Panc1 (cell line): ENCODE measurements around the gene CCL5. TPM values are rescaled to one million over a fixed set of nuclear protein-coding genes. Genes with fewer than 3 reads are reported as not detected.
A peak's percentile ranks its signal among the peaks of the same experiment; 100 is the strongest.

ENCODE experiments used
- ATAC-seq: fragments of 200-7000 bp; cut with Tn5 transposase; 2 replicates; pipeline ENCODE4 v1.9.1; 2020; ENCODE audit warnings: mild to moderate bottlenecking, moderate library complexity
- BruUV-seq: library from RNA; stranded (reverse); fragments of 400-500 nt; replicated peaks from 2 replicates; lab custom pipeline; 2021; lab: Mats Ljungman, UMichigan
- CTCF ChIA-PET: fragments of 300-600 bp; sonication (Branson Sonifier 250); formaldehyde crosslinking; loops from one replicate; lab custom pipeline; 2022; ENCODE audit warnings: antibody characterized with exemption; lab: Charles Lee
- POLR2A ChIA-PET: fragments of 300-600 bp; sonication (Branson Sonifier 250); formaldehyde crosslinking; loops from one replicate; lab custom pipeline; 2022; ENCODE audit warnings: antibody characterized with exemption; lab: Charles Lee
- DNase-seq: peaks from one replicate; pipeline ENCODE4 v3.0.0-alpha.2; 2010; ENCODE audit warnings: low read depth, low spot score
- H3K27ac ChIP-seq: 2 replicates; pipeline ENCODE4 v1.5.1; 2011; ENCODE audit warnings: mild to moderate bottlenecking, low read length, inconsistent platforms
- H3K27me3 ChIP-seq: fragments of 200-500 bp; sonication (Bioruptor generic); 2 replicates; pipeline ENCODE4 v1.6.0; 2014; ENCODE audit warnings: low read length, inconsistent platforms; ENCODE audit not compliant: control insufficient read depth, insufficient read depth
- H3K36me3 ChIP-seq: fragments of 200-500 bp; sonication (Bioruptor generic); 2 replicates; pipeline ENCODE4 v1.5.1; 2014; ENCODE audit warnings: inconsistent platforms, mild to moderate bottlenecking, low read length, moderate library complexity; ENCODE audit not compliant: control insufficient read depth, insufficient read depth
- H3K4me1 ChIP-seq: 2 replicates; pipeline ENCODE4 v1.5.1; 2011; ENCODE audit warnings: inconsistent platforms, mild to moderate bottlenecking, low read length, moderate library complexity; ENCODE audit not compliant: control insufficient read depth, insufficient read depth
- H3K4me3 ChIP-seq, 2 experiments: 2 replicates each; pipeline ENCODE4 v1.5.1; 2011 to 2012; ENCODE audit warnings: low read depth in 2 of 2, low read length in 2 of 2, mild to moderate bottlenecking in 2 of 2, inconsistent platforms in 1 of 2, moderate library complexity in 1 of 2
- H3K9me3 ChIP-seq: fragments of 200-500 bp; sonication (Bioruptor generic); 2 replicates; pipeline ENCODE4 v1.5.1; 2014; ENCODE audit warnings: low read depth, mild to moderate bottlenecking, inconsistent platforms, low read length, moderate library complexity; ENCODE audit not compliant: control insufficient read depth, insufficient read depth
- POLR2AphosphoS5 ChIP-seq: IDR thresholded peaks from 2 replicates; pipeline ENCODE4 v1.6.1; 2012; ENCODE audit warnings: mild to moderate bottlenecking, low read depth, low read length, moderate library complexity
- SIN3A ChIP-seq: IDR thresholded peaks from 2 replicates; pipeline ENCODE4 v1.6.1; 2012; ENCODE audit warnings: low read depth, mild to moderate bottlenecking, low read length, moderate library complexity, borderline replicate concordance; ENCODE audit not compliant: insufficient read depth
- TCF7L2 ChIP-seq: IDR thresholded peaks from 2 replicates; pipeline ENCODE4 v1.6.1; 2011; ENCODE audit warnings: mild to moderate bottlenecking, low read depth, low read length, inconsistent platforms
- in situ Hi-C: cut with HindIII; loops from 2 replicates; pipeline ENCODE4 v1.10.0; 2016; ENCODE audit warnings: low sequenced_read_pairs, low pct_unique_long_range_greater_than_20kb
- intact Hi-C: fragments of 100-400 bp; cut with micrococcal nuclease; formaldehyde crosslinking; loops from one replicate; pipeline ENCODE4 v1.10.0; 2022; ENCODE audit not compliant: unreplicated experiment
- total RNA-seq: library from RNA; stranded (reverse); gene quantifications from one replicate; pipeline ENCODE4 v1.2.1, GENCODE V29; 2021; ENCODE audit not compliant: unreplicated experiment
- TF ChIP-seq, protein P1 (sequence below): fragments of 450-650 bp; IDR thresholded peaks from 2 replicates; pipeline ENCODE4 v1.5.1; 2017; ENCODE audit warnings: mild to moderate bottlenecking
- TF ChIP-seq, protein P2 (sequence below), 2 experiments: IDR thresholded peaks; 2 replicates each; pipeline ENCODE4 v1.6.1; 2011 to 2012; ENCODE audit warnings: low read depth in 2 of 2, control low read depth in 1 of 2, low read length in 1 of 2, mild to moderate bottlenecking in 1 of 2, moderate library complexity in 1 of 2; ENCODE audit not compliant: insufficient read depth in 1 of 2

CCL5 gene
- total RNA-seq, 1 experiment from 2014 or later, result 15.9 TPM

GRCh38 chr17:35868737-35869136 lies 11.4 kb downstream of the CCL5 start, which contains the start of gene HEATR9:
HEATR9 (minus strand) TSS chr17:35868891; CDS start chr17:35868742, 149 bp downstream.
- intact Hi-C loops (no loop called here), in situ Hi-C loops (no loop called here)
- H3K27me3 ChIP-seq, result no peaks in the 10 kb centered on the region
- H3K4me1 ChIP-seq, result no peaks in the 10 kb centered on the region
- no peaks in the 10 kb centered on the region for H3K9me3 ChIP-seq
- TF ChIP-seq TCF7L2, result no peak
- TF ChIP-seq, protein P1, sequence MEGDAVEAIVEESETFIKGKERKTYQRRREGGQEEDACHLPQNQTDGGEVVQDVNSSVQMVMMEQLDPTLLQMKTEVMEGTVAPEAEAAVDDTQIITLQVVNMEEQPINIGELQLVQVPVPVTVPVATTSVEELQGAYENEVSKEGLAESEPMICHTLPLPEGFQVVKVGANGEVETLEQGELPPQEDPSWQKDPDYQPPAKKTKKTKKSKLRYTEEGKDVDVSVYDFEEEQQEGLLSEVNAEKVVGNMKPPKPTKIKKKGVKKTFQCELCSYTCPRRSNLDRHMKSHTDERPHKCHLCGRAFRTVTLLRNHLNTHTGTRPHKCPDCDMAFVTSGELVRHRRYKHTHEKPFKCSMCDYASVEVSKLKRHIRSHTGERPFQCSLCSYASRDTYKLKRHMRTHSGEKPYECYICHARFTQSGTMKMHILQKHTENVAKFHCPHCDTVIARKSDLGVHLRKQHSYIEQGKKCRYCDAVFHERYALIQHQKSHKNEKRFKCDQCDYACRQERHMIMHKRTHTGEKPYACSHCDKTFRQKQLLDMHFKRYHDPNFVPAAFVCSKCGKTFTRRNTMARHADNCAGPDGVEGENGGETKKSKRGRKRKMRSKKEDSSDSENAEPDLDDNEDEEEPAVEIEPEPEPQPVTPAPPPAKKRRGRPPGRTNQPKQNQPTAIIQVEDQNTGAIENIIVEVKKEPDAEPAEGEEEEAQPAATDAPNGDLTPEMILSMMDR, result no peak
- TF ChIP-seq POLR2AphosphoS5, result no peak
- TF ChIP-seq, protein P2, sequence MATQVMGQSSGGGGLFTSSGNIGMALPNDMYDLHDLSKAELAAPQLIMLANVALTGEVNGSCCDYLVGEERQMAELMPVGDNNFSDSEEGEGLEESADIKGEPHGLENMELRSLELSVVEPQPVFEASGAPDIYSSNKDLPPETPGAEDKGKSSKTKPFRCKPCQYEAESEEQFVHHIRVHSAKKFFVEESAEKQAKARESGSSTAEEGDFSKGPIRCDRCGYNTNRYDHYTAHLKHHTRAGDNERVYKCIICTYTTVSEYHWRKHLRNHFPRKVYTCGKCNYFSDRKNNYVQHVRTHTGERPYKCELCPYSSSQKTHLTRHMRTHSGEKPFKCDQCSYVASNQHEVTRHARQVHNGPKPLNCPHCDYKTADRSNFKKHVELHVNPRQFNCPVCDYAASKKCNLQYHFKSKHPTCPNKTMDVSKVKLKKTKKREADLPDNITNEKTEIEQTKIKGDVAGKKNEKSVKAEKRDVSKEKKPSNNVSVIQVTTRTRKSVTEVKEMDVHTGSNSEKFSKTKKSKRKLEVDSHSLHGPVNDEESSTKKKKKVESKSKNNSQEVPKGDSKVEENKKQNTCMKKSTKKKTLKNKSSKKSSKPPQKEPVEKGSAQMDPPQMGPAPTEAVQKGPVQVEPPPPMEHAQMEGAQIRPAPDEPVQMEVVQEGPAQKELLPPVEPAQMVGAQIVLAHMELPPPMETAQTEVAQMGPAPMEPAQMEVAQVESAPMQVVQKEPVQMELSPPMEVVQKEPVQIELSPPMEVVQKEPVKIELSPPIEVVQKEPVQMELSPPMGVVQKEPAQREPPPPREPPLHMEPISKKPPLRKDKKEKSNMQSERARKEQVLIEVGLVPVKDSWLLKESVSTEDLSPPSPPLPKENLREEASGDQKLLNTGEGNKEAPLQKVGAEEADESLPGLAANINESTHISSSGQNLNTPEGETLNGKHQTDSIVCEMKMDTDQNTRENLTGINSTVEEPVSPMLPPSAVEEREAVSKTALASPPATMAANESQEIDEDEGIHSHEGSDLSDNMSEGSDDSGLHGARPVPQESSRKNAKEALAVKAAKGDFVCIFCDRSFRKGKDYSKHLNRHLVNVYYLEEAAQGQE (IDR thresholded peaks at IDR 0.05; ENCODE audit: insufficient read depth in 1 of 2, low read depth in 2 of 2, low read length in 1 of 2), result no peak
- no peak for TF ChIP-seq SIN3A
- no peak within 1 kb of the TSS for H3K27ac ChIP-seq
- H3K36me3 ChIP-seq, result no peaks in the 10 kb centered on the region
- BruUV-seq, result no TSS peak
- no peak within 1 kb of the TSS for H3K4me3 ChIP-seq
- DNase-seq, result no peak
- ATAC-seq, result peak; percentile 32; the same call in 1 of the 2 replicates
- ChIA-PET CTCF (no interaction called here), POLR2A (no interaction called here)

DNA sequence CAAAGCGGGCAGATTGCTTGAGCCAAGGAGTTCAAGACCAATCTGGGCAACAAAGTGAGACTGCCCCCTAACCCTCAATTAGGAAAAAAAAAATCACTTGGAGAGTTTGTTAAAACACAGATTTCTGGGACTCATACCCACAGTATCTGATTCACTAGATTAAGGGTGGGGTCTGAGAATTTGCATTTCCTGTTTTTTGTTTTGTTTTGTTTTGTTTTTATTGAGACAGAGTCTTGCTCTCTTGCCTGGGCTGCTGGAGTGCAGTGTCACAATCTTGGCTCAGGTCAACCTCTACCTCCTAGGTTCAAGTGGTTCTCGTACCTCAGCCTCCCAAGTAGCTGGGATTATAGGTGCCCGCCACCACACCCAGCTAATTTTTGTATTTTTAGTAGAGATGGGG lies 12.6 kb downstream of the CCL5 start:
- in situ Hi-C loops, result no loop called here

More for the DNA sequence above, 12.6 kb downstream of the CCL5 start:
- H3K9me3 ChIP-seq, result no peaks in the 10 kb centered on the region
- no peak overlapping the region for H3K27ac ChIP-seq
- ChIA-PET POLR2A (interaction anchor here (0.7 kb wide), 1 partner anchor 8 kb away, joined by 4 read pairs; no protein-coding TSS in a partner anchor), CTCF (interaction anchor here (0.6 kb wide), 1 partner anchor 33 kb away, joined by 4 read pairs; no protein-coding TSS in a partner anchor)
- no peaks in the 10 kb centered on the region for H3K36me3 ChIP-seq
- no peaks in the 10 kb centered on the region for H3K4me1 ChIP-seq
- H3K27me3 ChIP-seq, result no peaks in the 10 kb centered on the region
- ATAC-seq (no peak), DNase-seq (no peak)
- no TSS peak for BruUV-seq
- intact Hi-C loops, result no loop called here
- TF ChIP-seq, protein P1, result no peak
- TF ChIP-seq, protein P2 (IDR thresholded peaks at IDR 0.05; ENCODE audit: insufficient read depth in 1 of 2, low read depth in 2 of 2, low read length in 1 of 2), result no peak
- TF ChIP-seq POLR2AphosphoS5 (no peak), TCF7L2 (no peak), SIN3A (no peak)
- H3K4me3 ChIP-seq, result no peak overlapping the region
